ENCODE results near the gene PDIK1L.

Gene PDIK1L

GRCh38 chr1:26122988-26123973 is 11.7 kb downstream of the PDIK1L start:
- no peak for DNase-seq (ENCODE audit: low read depth, low spot score)

GRCh38 chr1:26124418-26125331 is 13.1 kb downstream of the PDIK1L start:
- no peak for DNase-seq (ENCODE audit: low read depth, low spot score)

GRCh38 chr1:26125382-26125781 is 13.8 kb downstream of the PDIK1L start:
- no peak for DNase-seq (ENCODE audit: low read depth, low spot score)

GRCh38 chr1:26125946-26126320 is 14.3 kb downstream of the PDIK1L start:
- no peak for DNase-seq (ENCODE audit: low read depth, low spot score)

GRCh38 chr1:26126321-26127084 is 14.9 kb downstream of the PDIK1L start:
- no peak for DNase-seq (ENCODE audit: low read depth, low spot score)

- no peak for DNase-seq (ENCODE audit: low read depth, low spot score)
Measured at GRCh38 chr1:26127235-26128163, 15.9 kb downstream of the PDIK1L start.

- DNase-seq (ENCODE audit: low read depth, low spot score): no peak
Measured at GRCh38 chr1:26129778-26130177, 18.2 kb downstream of the PDIK1L start.

GRCh38 chr1:26130695-26131094 is 19.1 kb downstream of the PDIK1L start:
- no peak for DNase-seq (ENCODE audit: low read depth, low spot score)

GRCh38 chr1:26132128-26132833 is 20.7 kb downstream of the PDIK1L start:
- no peak for DNase-seq (ENCODE audit: low read depth, low spot score)

- no peak for DNase-seq (ENCODE audit: low read depth, low spot score)
Measured at GRCh38 chr1:26132834-26133167, 21.2 kb downstream of the PDIK1L start.

- DNase-seq (ENCODE audit: low read depth, low spot score): no peak
Measured at GRCh38 chr1:26134466-26134865, 22.8 kb downstream of the PDIK1L start.

- DNase-seq (ENCODE audit: low read depth, low spot score): no peak
Measured at GRCh38 chr1:26138974-26139558, 27.4 kb downstream of the PDIK1L start.

- no peak for DNase-seq (ENCODE audit: low read depth, low spot score)
Measured at GRCh38 chr1:26142159-26142558, 30.5 kb downstream of the PDIK1L start.

- no peak for DNase-seq (ENCODE audit: low read depth, low spot score)
Measured at GRCh38 chr1:26145041-26145959, 33.7 kb downstream of the PDIK1L start.

GRCh38 chr1:26145960-26146294 is 34.3 kb downstream of the PDIK1L start:
- no peak for DNase-seq (ENCODE audit: low read depth, low spot score)

GRCh38 chr1:26148887-26149286 is 37.3 kb downstream of the PDIK1L start:
- DNase-seq (ENCODE audit: low read depth, low spot score): no peak

- DNase-seq (ENCODE audit: low read depth, low spot score): no peak
Measured at GRCh38 chr1:26153966-26154532, 42.4 kb downstream of the PDIK1L start.

- no peak for DNase-seq (ENCODE audit: low read depth, low spot score)
Measured at GRCh38 chr1:26154750-26155149, 43.1 kb downstream of the PDIK1L start.

All from iPS DF 19.7 (cell line).